Mesendoderm (in vitro differentiated cells): ENCODE results near the gene HEY2.

ENCODE experiments used
- DNase-seq: peaks from one replicate; pipeline ENCODE4 v3.0.0; 2013
- H2AK5ac ChIP-seq: 2 replicates; pipeline ENCODE4 v1.6.1; 2013; ENCODE audit warnings: low read length, inconsistent platforms
- H2BK120ac ChIP-seq: 2 replicates; pipeline ENCODE4 v1.6.1; 2013; ENCODE audit warnings: low read depth, mild to moderate bottlenecking, low read length, moderate library complexity, mixed read lengths
- H2BK15ac ChIP-seq: replicated peaks from 2 replicates; pipeline ENCODE4 v1.6.1; 2013; ENCODE audit warnings: low read depth, mild to moderate bottlenecking, moderate library complexity
- H2BK5ac ChIP-seq: 2 replicates; pipeline ENCODE4 v1.6.1; 2013; ENCODE audit warnings: low read length, inconsistent platforms
- H3K18ac ChIP-seq: 2 replicates; pipeline ENCODE4 v1.6.1; 2013; ENCODE audit warnings: mild to moderate bottlenecking, low read length, mixed read lengths
- H3K23ac ChIP-seq: one replicate; pipeline ENCODE4 v1.6.1; 2013; ENCODE audit warnings: low read length
- H3K27ac ChIP-seq: 2 replicates; pipeline ENCODE4 v1.5.1; 2013; ENCODE audit warnings: low read depth, mild to moderate bottlenecking, inconsistent platforms, low read length, moderate library complexity
- H3K27me3 ChIP-seq: 2 replicates; pipeline ENCODE4 v1.6.1; 2013; ENCODE audit warnings: low read length, control low read depth, mild to moderate bottlenecking, inconsistent platforms; ENCODE audit not compliant: insufficient read depth, poor library complexity
- H3K36me3 ChIP-seq: 2 replicates; pipeline ENCODE4 v1.6.1; 2013; ENCODE audit warnings: low read length, inconsistent platforms; ENCODE audit not compliant: control insufficient read depth, insufficient read depth
- H3K4ac ChIP-seq: one replicate; pipeline ENCODE4 v1.6.1; 2013; ENCODE audit warnings: low read depth, mild to moderate bottlenecking, low read length, moderate library complexity
- H3K4me1 ChIP-seq: 2 replicates; pipeline ENCODE4 v1.6.1; 2013; ENCODE audit warnings: low read depth, low read length, inconsistent platforms; ENCODE audit not compliant: control insufficient read depth
- H3K4me2 ChIP-seq: 2 replicates; pipeline ENCODE4 v1.6.1; 2013; ENCODE audit warnings: low read length
- H3K4me3 ChIP-seq: 2 replicates; pipeline ENCODE4 v1.5.1; 2013; ENCODE audit warnings: mild to moderate bottlenecking, low read length
- H3K56ac ChIP-seq: one replicate; pipeline ENCODE4 v1.6.1; 2013; ENCODE audit warnings: low read length
- H3K79me1 ChIP-seq: 2 replicates; pipeline ENCODE4 v1.6.1; 2013; ENCODE audit warnings: low read length, inconsistent platforms
- H3K79me2 ChIP-seq: 2 replicates; pipeline ENCODE4 v1.6.1; 2013; ENCODE audit warnings: mild to moderate bottlenecking, low read length; ENCODE audit not compliant: control insufficient read depth, insufficient read depth
- H3K9ac ChIP-seq: 2 replicates; pipeline ENCODE4 v1.6.1; 2013; ENCODE audit warnings: low read length, inconsistent platforms
- H4K5ac ChIP-seq: one replicate; pipeline ENCODE4 v1.6.1; 2013; ENCODE audit warnings: low read length
- H4K8ac ChIP-seq: one replicate; pipeline ENCODE4 v1.6.1; 2013; ENCODE audit warnings: low read depth, mild to moderate bottlenecking, control low read depth, low read length, moderate library complexity
- WGBS: extraction: QIAGEN DNeasy Blood & Tissue Kit; methylation state at CpG from one replicate; pipeline ENCODE4 v1.1.7; 2013; ENCODE audit warnings: low lambda C conversion rate, missing lambda C conversion rate; ENCODE audit not compliant: insufficient coverage; ENCODE audit errors: extremely low coverage; 5-methylcytosine and 5-hydroxymethylcytosine counted together

Gene HEY2

DNA sequence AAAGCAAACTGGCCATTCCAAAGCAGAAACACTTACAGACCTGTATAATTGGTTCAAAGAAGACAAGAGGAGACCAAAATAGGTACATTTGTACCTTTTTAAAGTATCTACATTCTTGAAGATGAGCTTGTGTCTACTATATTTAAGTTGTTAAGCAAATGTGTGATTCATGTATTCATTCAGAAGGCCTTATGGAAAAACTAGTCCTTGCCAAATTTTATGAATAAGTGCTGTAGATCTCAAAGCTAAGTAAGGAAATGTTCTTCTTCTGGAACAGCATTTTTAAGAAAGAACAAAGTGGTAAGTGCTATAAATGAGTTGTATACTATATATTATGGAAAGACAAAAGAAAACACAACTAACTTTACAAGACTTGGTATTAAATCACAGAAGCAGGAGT, 22.2 kb upstream of the HEY2 start:
- Histone ChIP-seq H3K27ac (no peak overlapping the region), H3K79me2 (no peaks in the 10 kb centered on the region), H3K36me3 (no peaks in the 10 kb centered on the region), H3K23ac (no peak overlapping the region), H3K27me3 (no peaks in the 10 kb centered on the region), H3K79me1 (no peaks in the 10 kb centered on the region), H2BK15ac (no peak overlapping the region), H3K9ac (no peak overlapping the region), H3K4ac (no peak overlapping the region), H2AK5ac (no peak overlapping the region), H3K56ac (no peak overlapping the region), H2BK5ac (no peak overlapping the region), H4K5ac (no peak overlapping the region), H3K4me3 (no peak overlapping the region), H3K18ac (no peak overlapping the region), H3K4me2 (no peak overlapping the region), H2BK120ac (no peak overlapping the region), H4K8ac (no peak overlapping the region), H3K4me1 (no peaks in the 10 kb centered on the region)
- no peak for DNase-seq

DNA sequence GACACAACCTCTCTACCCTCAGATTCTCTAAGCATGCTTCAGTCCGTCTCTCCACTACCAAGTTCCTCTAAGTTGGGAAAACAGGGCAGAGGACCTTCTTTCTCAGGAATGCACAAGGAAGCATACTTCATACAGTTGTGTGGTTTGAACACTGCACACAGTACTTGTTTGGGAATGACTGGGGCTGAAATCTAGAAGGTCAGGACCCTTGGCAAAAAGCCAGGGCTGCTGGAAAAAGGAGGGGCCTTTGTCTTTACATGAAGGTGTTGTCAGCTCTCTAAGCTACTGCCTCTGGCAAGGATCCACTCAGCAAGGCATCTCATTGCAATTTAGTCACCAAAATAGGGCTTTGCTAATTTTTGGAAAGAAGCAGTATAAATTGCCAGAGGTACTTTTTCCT, 20.7 kb upstream of the HEY2 start:
- Histone ChIP-seq H3K9ac (no peak overlapping the region), H3K27ac (no peak overlapping the region), H3K79me2 (no peaks in the 10 kb centered on the region), H3K18ac (no peak overlapping the region), H3K4me2 (no peak overlapping the region), H3K36me3 (no peaks in the 10 kb centered on the region), H3K27me3 (no peaks in the 10 kb centered on the region), H3K4ac (no peak overlapping the region), H4K8ac (no peak overlapping the region), H2AK5ac (no peak overlapping the region), H4K5ac (no peak overlapping the region), H3K4me1 (no peaks in the 10 kb centered on the region), H3K23ac (no peak overlapping the region), H2BK15ac (no peak overlapping the region), H3K79me1 (no peaks in the 10 kb centered on the region), H2BK5ac (no peak overlapping the region), H3K56ac (no peak overlapping the region), H3K4me3 (no peak overlapping the region), H2BK120ac (no peak overlapping the region)
- peak; percentile 27 for DNase-seq
- WGBS, result no CpG with 5 or more reads among the region's 1 CpG

DNA sequence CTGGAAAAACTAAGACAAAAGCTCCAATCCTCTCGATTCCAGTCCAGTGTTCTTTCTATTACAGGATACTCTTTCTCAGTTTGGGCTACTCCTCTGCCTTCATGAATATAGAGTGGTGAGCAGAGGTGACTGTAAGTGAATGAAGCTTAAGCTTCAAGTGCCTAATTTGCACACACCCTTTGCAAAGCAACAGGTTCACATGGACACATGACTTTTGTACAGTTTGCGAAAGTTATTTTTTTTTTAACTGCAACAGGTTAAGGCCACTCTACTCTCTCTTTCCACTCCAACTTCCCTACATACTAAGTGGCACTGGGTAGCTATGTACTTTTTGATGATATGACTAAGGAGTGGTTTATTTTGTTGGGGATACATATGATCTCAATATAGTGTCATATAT, 19.4 kb upstream of the HEY2 start:
- Histone ChIP-seq H3K4me1 (no peaks in the 10 kb centered on the region), H3K56ac (no peak overlapping the region), H3K27me3 (no peaks in the 10 kb centered on the region), H4K8ac (no peak overlapping the region), H2BK5ac (no peak overlapping the region), H2AK5ac (no peak overlapping the region), H3K23ac (no peak overlapping the region), H3K9ac (no peak overlapping the region), H3K36me3 (no peaks in the 10 kb centered on the region), H3K27ac (no peak overlapping the region), H3K4me2 (no peak overlapping the region), H3K79me2 (no peaks in the 10 kb centered on the region), H4K5ac (no peak overlapping the region), H2BK15ac (no peak overlapping the region), H3K18ac (no peak overlapping the region), H3K79me1 (no peaks in the 10 kb centered on the region), H2BK120ac (no peak overlapping the region), H3K4ac (no peak overlapping the region), H3K4me3 (no peak overlapping the region)
- no peak for DNase-seq
- WGBS, result no CpG with 5 or more reads among the region's 2 CpGs

DNA sequence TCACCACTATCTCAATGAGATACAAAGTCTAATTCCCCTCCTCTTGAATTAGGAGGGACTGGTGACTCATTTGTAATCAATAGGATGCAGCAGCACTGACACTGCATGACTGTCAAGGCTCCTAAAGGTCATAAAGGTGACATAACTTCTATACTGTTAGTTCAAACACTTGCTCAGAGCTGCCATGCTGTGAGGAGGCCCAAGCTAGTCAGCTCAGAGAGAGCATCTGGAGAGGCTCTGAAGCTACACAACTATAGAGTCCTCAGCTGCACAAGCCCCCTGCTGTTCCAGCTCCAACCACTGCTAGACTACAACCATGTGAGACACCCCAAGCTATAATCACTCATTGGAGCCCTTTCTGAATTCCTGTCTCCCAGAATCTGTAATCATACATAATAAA, 17.0 kb upstream of the HEY2 start:
- no peak overlapping the region for H2BK5ac ChIP-seq

DNA sequence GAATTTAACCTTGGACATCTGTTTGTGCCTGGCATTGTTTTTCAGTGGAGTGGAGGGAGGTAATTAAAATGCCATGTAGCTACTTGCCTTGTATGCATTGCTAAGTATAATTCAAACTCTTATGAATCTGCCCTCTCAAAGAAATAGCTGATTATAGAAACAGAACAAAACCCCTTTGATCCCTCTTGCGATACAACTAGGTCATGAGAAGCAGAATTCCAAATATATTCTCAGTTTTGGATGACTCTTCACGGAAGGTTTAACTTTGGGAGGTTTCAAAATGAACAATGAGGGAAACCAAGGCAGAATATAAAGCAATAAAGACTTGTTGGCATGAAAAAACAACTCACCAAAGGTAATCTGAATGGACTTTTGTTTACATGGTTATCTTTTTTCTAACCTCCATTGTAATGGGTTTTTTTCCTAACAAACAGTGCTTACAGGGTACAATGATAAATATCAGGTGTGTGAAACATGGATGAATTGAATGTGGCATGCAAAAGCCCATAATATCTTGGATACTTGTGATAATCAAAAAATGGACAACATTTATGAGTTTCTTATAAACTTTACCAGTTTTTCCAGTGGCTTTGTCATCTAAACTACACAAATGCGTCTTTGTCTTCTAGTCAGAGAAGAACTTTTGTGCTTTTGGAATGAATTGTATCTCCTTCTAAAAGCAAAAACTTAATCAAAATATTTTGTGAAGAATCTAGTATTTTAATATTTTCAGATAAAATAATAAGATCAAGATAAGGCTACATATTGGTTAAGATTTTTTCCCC, 15.7 kb upstream of the HEY2 start:
- H2BK15ac ChIP-seq, result peak overlapping the region; percentile 19
- WGBS, result no CpG with 5 or more reads among the region's 3 CpGs
- no peaks in the 10 kb centered on the region for H3K36me3 ChIP-seq
- H3K9ac ChIP-seq, result no peak overlapping the region
- no peaks in the 10 kb centered on the region for H3K27me3 ChIP-seq
- no peak overlapping the region for H3K27ac ChIP-seq
- no peak overlapping the region for H2AK5ac ChIP-seq
- H3K4me3 ChIP-seq, result no peak overlapping the region
- no peak overlapping the region for H4K8ac ChIP-seq
- no peak overlapping the region for H3K4ac ChIP-seq
- no peak overlapping the region for H3K23ac ChIP-seq
- H3K79me2 ChIP-seq, result no peaks in the 10 kb centered on the region
- no peaks in the 10 kb centered on the region for H3K4me1 ChIP-seq
- DNase-seq, result no peak
- H2BK120ac ChIP-seq, result no peak overlapping the region
- no peak overlapping the region for H3K4me2 ChIP-seq
- no peak overlapping the region for H4K5ac ChIP-seq
- no peak overlapping the region for H2BK5ac ChIP-seq
- no peak overlapping the region for H3K18ac ChIP-seq
- H3K79me1 ChIP-seq, result no peaks in the 10 kb centered on the region
- H3K56ac ChIP-seq, result no peak overlapping the region

More for the DNA sequence above, 17.0 kb upstream of the HEY2 start:
- Histone ChIP-seq H2AK5ac (no peak overlapping the region), H3K27ac (no peak overlapping the region), H3K36me3 (no peaks in the 10 kb centered on the region), H3K4ac (no peak overlapping the region), H3K9ac (no peak overlapping the region), H4K5ac (no peak overlapping the region), H3K79me2 (no peaks in the 10 kb centered on the region), H3K23ac (no peak overlapping the region), H3K79me1 (no peaks in the 10 kb centered on the region), H2BK120ac (no peak overlapping the region), H3K56ac (no peak overlapping the region), H3K18ac (no peak overlapping the region), H3K4me3 (no peak overlapping the region), H2BK15ac (no peak overlapping the region), H3K4me2 (no peak overlapping the region), H3K27me3 (no peaks in the 10 kb centered on the region), H3K4me1 (no peaks in the 10 kb centered on the region), H4K8ac (no peak overlapping the region)
- DNase-seq, result peak; percentile 8

DNA sequence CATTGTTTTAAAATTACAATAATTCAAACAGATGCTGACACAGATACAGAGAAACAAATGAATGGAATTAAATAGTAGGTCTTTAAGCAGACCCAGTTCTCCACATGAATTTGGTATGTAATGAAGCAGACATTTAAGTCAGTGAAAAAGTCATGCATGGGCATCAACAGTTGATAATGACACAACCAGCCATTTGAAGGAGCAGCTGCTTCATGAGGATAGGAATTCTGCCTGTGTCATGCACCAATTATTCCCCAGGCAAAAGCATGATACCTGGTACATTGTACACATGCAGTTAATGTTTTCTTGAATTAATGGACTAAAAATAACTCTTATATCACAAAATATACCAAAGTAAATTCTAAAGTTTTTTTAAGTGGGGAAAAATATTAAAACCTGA, 11.2 kb upstream of the HEY2 start:
- Histone ChIP-seq H2BK5ac (no peak overlapping the region), H2BK120ac (no peak overlapping the region), H2AK5ac (no peak overlapping the region), H4K5ac (no peak overlapping the region), H3K9ac (no peak overlapping the region), H3K27ac (no peak overlapping the region), H3K56ac (no peak overlapping the region), H3K4me1 (no peaks in the 10 kb centered on the region), H3K4ac (no peak overlapping the region), H3K4me2 (no peak overlapping the region), H3K27me3 (no peaks in the 10 kb centered on the region), H3K18ac (no peak overlapping the region), H3K79me2 (no peaks in the 10 kb centered on the region), H3K36me3 (no peaks in the 10 kb centered on the region), H3K79me1 (no peaks in the 10 kb centered on the region), H4K8ac (no peak overlapping the region), H3K4me3 (no peak overlapping the region), H3K23ac (no peak overlapping the region), H2BK15ac (no peak overlapping the region)
- no peak for DNase-seq
